ENCODE results near the gene TSHZ2.

- TF ChIP-seq EZH2 (IDR thresholded peaks at IDR 0.05; ENCODE audit: borderline replicate concordance, low read depth, low read length, severe bottlenecking) (no peak), POLR2A (IDR thresholded peaks at IDR 0.05; ENCODE audit: low read depth, low read length) (no peak), FOS (IDR thresholded peaks at IDR 0.05; ENCODE audit: borderline replicate concordance, insufficient read depth, low read length) (no peak), CTCF (IDR thresholded peaks at IDR 0.05; ENCODE audit: extremely low read depth in 1 of 2, insufficient read depth in 1 of 2, low read depth in 1 of 2, low read length in 2 of 2) (no peak)
Observed at GRCh38 chr20:53164072-53164471, 191.9 kb downstream of the TSHZ2 start.
